ENCODE results near the gene NEUROD6. TPM values are rescaled to one million over a fixed set of nuclear protein-coding genes. Genes with fewer than 3 reads are reported as not detected.

NEUROD6 gene
- total and polyA plus RNA-seq, 2 donors (not counting 3 experiments of a cell fraction or from before 2014, with no cell fraction given): not detected

- dilution Hi-C loops (cut with MboI; ENCODE audit: extremely low pct_ligation_motif_present, low sequenced_read_pairs) (no loop called here), intact Hi-C loops (cut with micrococcal nuclease) (no loop called here)
- Histone ChIP-seq H3K4me2 (ENCODE audit: insufficient read depth, low read length) (no peak overlapping the region), H3K9me3 (replicated peaks; ENCODE audit: control insufficient read depth, insufficient read depth, low read length) (no peaks in the 10 kb centered on the region), H3K27ac (ENCODE audit: insufficient read depth, low read depth, low read length) (no peak overlapping the region), H4K20me1 (replicated peaks; ENCODE audit: control insufficient read depth, extremely low read depth, insufficient read depth, low read length) (no peaks in the 10 kb centered on the region), H3K27me3 (ENCODE audit: control insufficient read depth in 2 of 2, insufficient read depth in 2 of 2, low read length in 2 of 2) (no peaks in the 10 kb centered on the region), H3K79me2 (ENCODE audit: control insufficient read depth, insufficient read depth, low read length) (no peaks in the 10 kb centered on the region), H3K4me1 (ENCODE audit: control insufficient read depth, extremely low read depth, insufficient read depth, low read length) (no peaks in the 10 kb centered on the region), H3K4me3 (replicated peaks in 1 of 3; ENCODE audit: insufficient read depth in 1 of 3, low read depth in 1 of 3, low read length in 3 of 3) (no peak overlapping the region), H3K9me1 (replicated peaks; ENCODE audit: control insufficient read depth, extremely low read depth, insufficient read depth, low read length) (no peaks in the 10 kb centered on the region), H3K9ac (replicated peaks; ENCODE audit: extremely low read depth, insufficient read depth, low read length) (no peak overlapping the region), H2AFZ (ENCODE audit: low read depth, low read length) (no peak overlapping the region), H3K36me3 (ENCODE audit: control insufficient read depth in 2 of 2, extremely low read depth in 1 of 2, insufficient read depth in 2 of 2, low read length in 2 of 2) (no peaks in the 10 kb centered on the region)
- no peak for TF ChIP-seq MYC (IDR thresholded peaks at IDR 0.05; ENCODE audit: low read depth, low read length)
- no peak for TF ChIP-seq JUN (IDR thresholded peaks at IDR 0.05; ENCODE audit: borderline replicate concordance, insufficient read depth, insufficient read length, low read depth)
- no peak for TF ChIP-seq FOS (IDR thresholded peaks at IDR 0.05; ENCODE audit: borderline replicate concordance, insufficient read depth, low read length)
- TF ChIP-seq CTCF (IDR thresholded peaks at IDR 0.05; ENCODE audit: extremely low read depth in 1 of 2, insufficient read depth in 1 of 2, low read depth in 1 of 2, low read length in 2 of 2): no peak
- no peak for TF ChIP-seq POLR2AphosphoS5 (IDR thresholded peaks at IDR 0.05; ENCODE audit: insufficient read depth, low read depth, low read length)
- TF ChIP-seq EZH2 (IDR thresholded peaks at IDR 0.05; ENCODE audit: borderline replicate concordance, low read depth, low read length, severe bottlenecking): no peak
- no peak for TF ChIP-seq GATA2 (IDR thresholded peaks at IDR 0.05; ENCODE audit: insufficient read depth, insufficient read length, low read depth, low read length)
- FAIRE-seq: no peak
- POLR2A ChIA-PET: no interaction called here
- BruUV-seq (replicated peaks): no TSS peak
- DNase-seq (ENCODE audit: low read depth, low spot score): no peak
- CTCF ChIA-PET: interaction anchor here (1.5 kb wide), 1 partner anchor 10 kb away, joined by 5 read pairs; no protein-coding TSS in a partner anchor
These were observed 23.0 kb upstream of the NEUROD6 start for GRCh38 chr7:31363496-31363895.

All from endothelial cell of umbilical vein (primary cell).